Right ventricle myocardium superior (tissue), 1 donor: ENCODE results near the gene TENM4. TPM values are rescaled to one million over a fixed set of nuclear protein-coding genes. Genes with fewer than 3 reads are reported as not detected.
A peak's percentile ranks its signal among the peaks of the same experiment; 100 is the strongest.
"Not testable (repeated sequence)": the region's sequence is repeated elsewhere in the genome, so short reads cannot be mapped to it uniquely, and the experiment has no call there.

ENCODE experiments used
- ATAC-seq: fragments of 200-7000 bp; cut with Tn5 transposase; one replicate; pipeline ENCODE4 v1.9.1; 2020; ENCODE audit warnings: mild to moderate bottlenecking; ENCODE audit not compliant: poor library complexity
- DNase-seq: peaks from one replicate; pipeline ENCODE4 v3.0.0-alpha.2; 2020
- intact Hi-C: fragments of 100-400 bp; cut with DNase I; formaldehyde crosslinking; loops from one replicate; pipeline ENCODE4 v1.11.2; 2022
- total RNA-seq: library from RNA; stranded (reverse); fragmentation: NEBNext Ultra II Directional; extraction: Animal tissue kit (Norgen Biotek cat#: 25700); gene quantifications from one replicate; pipeline ENCODE4 v1.2.1, GENCODE V29; 2021
- donor health status: DM: no; HTN: yes; CAD: no; lungs with severe emphysema.

Gene TENM4
- total RNA-seq, 1 donor from 2014 or later: 0.81 TPM

DNA sequence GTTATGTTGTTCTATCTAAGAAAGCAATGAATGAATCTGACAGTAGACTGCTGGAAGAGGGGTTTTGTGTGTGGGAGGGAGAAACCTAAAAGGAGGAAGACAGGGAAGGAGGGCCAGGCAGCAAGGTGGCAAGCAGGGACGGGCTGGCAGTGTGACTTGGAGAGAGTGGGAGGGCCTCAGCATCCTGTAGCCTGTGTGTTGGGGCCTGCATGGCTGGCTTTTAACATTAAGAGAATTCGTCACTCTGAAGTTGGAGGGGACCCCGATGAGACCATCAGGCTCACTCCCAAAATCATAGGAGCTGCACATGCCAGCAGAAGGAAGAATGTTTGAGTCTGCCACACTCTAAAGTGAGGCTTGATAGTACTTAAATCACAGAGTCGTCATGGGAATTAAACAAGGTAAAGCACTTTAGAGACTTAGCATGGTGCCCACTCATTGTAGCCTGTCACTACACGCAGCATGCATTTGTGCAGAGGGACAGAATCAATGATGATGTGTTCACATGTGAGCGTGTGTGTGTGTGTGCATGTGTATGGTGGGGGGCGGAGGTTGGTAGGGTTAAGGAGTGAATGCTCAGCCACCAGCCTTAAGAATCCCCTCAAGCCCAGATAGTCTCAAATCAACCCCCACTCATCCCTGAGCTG lies 199.5 kb downstream of the TENM4 start:
- intact Hi-C loops: no loop called here
- ATAC-seq (no peak), DNase-seq (no peak)

DNA sequence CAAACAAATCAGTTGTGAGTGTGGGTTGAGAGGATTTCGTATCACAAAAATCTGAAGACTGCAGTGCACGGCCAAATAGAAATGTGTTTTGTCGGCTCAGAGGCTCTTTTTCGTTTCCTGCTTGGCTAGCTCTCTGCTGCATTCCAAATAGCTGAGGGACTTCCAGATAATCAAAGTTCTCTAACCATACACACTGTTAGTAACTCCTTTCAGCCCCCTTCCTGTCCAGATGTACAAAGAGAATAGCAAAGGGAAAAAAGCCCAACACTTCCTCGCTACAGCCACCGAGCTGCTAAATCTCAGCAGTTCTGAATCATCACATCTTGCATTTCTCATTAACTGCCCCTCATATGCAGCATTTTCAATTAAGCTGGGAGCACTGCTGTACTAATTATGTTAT lies 203.1 kb downstream of the TENM4 start:
- DNase-seq (no peak), ATAC-seq (peak; percentile 76)
- intact Hi-C loops: no loop called here

DNA sequence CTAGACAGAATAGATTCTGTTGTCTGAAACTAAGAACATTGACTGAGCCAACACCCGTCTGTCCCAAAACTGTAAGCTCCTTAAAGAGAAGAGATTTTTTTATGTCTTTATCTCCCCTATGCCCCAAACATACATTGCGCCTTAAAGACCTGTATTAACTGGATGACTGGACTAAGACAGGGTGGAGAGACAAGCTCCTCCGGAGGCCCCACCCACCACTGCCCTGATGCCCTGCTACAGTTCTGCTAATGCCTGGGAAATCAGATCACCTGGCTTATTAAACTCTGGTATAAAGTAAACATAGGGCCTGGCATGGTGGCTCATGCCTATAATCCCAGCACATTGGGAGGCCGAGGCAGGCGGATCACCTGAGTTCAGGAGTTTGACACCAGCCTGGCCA lies 203.7 kb downstream of the TENM4 start:
- no peak for DNase-seq
- intact Hi-C loops: no loop called here
- no peak for ATAC-seq

DNA sequence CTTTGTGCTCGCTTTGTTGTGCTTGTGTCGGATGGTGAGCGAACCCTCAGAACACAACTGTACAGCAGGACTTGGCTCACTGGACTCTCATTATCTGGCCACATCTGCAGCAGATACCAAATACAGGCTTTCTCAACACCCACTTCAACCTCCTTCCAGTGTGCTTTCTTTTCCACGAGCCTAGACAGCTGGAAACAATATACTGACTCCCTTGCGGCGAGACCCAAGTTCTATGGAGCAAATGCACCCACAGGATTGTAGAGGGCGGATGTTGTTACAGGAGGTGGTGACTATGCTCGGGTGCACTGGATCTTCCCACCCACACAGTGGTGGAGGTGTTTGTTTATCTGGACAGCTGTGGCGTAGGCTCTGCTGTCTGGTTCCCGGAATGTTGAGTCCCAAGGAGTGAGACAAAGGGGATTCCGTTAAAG lies 204.3 kb downstream of the TENM4 start:
- peak; percentile 64 for ATAC-seq
- DNase-seq: no peak
- intact Hi-C loops: no loop called here

DNA sequence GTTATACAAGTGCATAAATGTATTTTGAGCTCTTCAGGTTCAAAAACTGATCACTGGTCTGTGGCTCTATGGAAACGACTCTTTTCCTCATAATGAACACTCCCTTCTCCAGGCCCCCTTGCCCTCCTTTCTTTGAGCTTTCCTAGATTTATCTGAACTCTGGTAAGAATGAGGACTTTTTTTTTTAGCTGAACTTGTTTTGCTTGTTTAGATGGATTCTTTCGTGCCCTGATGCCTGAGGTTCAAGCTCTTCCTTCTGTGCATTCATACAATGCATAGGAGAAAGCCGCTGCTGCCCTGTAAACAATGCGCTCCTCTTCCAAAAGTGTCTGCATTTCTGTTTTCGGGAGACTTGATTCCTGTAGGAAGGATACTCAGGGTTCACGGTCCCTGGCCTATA lies 205.1 kb downstream of the TENM4 start:
- ATAC-seq (no peak), DNase-seq (no peak)
- intact Hi-C loops: no loop called here

DNA sequence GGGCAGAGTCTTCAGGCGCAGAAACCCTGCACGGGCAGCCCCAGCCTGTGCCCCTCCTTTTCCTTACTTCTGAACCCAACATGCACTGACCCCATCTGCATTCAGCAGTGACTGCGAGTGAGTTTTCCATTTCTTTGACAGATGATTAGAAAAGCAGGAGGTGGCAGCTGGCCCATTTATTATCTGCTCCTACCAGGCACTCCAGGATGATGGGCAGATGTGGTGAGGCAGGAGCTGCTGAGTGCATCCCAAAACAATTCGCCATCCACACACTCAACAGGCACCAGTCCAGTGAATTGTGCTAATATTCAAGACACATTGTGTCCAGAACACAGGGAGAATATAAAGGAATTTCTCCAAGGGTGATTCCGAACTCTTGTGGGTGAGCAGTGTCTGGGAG lies 208.5 kb downstream of the TENM4 start:
- no peak for DNase-seq
- no peak for ATAC-seq
- intact Hi-C loops: no loop called here

DNA sequence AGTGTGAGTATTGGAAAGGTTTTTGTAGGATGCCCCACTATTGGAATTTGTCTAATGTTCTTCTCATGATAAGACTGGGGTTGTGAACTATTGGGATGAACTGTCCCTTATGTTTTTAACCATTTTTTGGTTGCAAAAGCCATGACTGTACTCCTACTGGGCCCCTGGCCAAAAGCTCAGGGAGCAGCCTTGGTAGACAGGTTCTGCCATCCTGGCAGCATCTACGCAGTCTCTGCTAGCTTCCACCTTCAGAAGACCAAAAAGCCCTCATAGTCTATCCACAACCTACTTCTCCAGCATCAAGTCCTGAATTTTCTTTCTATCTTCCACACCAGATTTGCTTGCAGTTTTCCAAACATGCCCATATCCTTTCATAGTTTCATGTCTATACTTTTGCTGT lies 211.8 kb downstream of the TENM4 start:
- intact Hi-C loops: no loop called here
- ATAC-seq (no peak), DNase-seq (no peak)

DNA sequence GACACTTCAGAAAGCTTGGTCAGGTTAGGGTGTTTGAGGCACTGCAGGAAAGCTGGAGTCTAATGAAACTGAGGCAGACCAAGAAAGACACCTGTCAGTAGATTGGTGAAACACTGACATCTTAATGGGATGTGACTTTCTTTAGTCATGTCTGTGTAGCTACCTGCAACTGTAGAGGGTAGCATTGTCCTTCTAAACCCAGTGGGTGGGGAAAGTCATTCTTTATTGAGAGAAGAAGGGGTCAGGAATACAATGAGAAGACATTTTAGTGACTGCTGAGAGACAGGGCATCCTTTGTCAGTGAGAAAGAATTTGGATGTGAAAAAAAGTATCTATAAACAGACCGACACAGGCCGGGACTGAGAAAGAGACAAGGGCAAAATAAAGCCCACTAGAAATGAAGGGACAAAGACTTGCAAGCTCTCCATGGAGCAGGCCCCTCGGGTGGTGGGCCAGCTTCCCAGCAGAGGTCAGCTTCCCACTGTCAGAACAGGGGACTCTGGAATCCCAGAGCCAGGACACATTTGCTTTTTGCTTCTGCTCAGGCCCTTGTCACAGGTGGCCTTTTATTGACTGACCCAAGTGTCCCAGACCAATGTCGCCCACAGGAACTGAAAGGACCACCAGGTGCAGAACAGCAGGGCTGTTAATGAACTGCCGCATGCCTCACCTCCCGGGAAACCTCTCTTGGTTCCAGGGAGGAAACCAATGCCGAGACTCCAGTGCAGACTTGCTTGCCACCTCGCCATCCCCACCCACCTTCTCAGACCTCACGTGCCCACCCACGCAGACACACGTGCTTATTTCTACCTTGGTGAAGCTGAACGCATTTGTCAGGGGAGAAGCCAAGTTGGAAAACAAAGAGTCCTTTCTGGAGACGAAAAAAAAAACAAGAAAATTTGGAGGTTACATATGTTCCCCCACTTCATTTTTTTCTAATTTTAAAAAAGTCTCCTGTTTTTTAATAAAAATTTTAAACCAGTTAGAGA lies 212.8 kb downstream of the TENM4 start:
- intact Hi-C loops: no loop called here
- ATAC-seq: no peak
- DNase-seq: no peak

DNA sequence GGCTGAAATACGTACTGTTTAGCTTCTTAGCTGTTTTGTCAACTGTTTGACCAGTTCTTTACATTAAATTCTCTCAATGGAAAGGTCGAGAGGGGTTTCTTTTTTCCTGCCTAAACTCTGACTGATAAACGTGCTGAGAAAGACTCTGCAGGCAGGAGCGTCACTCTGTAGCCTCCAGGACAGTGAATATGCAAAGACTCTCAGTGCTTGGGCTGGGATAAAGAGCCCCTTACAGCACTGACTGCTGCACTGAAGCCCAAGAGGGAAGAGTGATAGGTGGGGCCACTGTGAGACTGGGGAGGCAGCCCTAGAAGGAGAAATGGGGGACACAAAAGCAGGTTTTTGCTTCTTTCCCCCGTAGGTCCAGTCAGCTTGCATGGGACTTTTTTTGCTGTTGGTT lies 213.5 kb downstream of the TENM4 start:
- ATAC-seq (no peak), DNase-seq (no peak)

DNA sequence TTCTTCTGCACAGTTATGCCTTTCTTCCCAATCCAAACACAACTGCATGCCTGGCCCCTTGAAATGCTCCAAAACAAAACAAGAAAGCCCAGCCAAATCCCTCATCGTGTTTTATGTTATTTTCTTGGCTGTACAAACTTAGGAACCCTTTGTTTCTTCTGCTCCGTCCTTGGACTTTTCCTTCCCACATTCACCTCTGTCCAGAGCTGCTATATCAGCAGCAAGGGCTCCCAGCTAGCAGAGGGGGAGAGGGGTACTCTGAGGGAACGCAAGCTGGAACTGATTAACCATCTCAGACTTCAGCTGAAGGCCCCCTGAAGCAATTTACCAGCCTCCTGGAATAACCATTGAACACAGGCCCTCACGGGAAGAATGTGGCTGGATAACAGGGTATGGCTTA lies 214.7 kb downstream of the TENM4 start:
- intact Hi-C loops: no loop called here
- no peak for ATAC-seq
- DNase-seq: no peak

More for the DNA sequence above, 213.5 kb downstream of the TENM4 start:
- intact Hi-C loops: no loop called here

DNA sequence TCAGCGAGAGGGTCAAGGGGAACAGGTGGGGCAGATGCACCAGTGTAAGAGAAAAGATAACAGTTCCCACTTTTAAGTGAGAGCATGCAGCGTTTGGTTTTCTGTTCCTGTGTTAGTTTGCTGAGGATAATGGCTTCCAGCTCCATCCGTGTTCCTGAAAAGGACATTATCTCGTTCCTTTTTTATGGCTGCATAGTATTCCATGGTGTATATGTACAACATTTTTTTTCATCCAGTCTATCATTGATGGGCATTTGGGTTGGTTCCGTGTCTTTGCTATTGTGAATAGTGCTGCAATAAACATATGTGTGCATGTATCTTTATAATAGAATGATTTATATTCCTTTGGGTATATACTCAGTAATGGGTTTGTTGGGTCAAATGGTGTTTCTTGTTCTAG lies 218.7 kb downstream of the TENM4 start:
- not testable (repeated sequence) for ATAC-seq

DNA sequence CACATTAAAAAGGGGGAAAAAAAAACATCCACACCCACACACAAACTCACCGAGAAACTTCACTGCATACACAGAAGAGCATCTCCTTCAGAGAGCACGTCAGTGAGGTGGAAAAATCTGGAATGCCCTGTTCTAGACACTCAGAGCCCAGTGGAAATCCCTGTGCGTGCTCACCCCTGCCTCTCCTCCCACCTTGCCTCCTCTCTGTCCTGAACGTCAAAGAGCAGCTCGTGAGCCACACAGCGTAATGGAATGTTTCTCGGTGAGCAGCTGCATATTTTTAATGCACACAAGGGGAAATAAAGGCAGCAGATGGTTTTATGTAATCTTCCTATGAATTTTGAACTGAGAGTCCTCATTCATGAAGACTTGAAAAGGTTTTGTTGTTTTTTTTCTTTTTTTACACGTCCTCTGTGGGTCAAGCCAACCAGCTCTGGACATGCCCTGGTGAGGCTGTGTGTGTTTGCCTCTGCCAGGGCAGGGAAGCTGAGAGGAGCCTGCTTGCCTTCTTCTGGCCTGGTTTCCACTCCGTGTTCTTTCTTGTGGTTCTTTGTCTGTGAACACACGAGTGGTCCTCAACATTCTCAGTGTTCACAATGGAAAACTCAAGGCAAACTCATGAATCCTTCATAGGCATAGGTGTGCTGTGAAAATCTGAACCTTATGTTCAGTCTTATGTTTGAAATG lies 219.2 kb downstream of the TENM4 start:
- DNase-seq: no peak
- intact Hi-C loops: no loop called here
- ATAC-seq: no peak

More for the DNA sequence above, 218.7 kb downstream of the TENM4 start:
- DNase-seq, intact Hi-C loops: not testable (repeated sequence)

DNA sequence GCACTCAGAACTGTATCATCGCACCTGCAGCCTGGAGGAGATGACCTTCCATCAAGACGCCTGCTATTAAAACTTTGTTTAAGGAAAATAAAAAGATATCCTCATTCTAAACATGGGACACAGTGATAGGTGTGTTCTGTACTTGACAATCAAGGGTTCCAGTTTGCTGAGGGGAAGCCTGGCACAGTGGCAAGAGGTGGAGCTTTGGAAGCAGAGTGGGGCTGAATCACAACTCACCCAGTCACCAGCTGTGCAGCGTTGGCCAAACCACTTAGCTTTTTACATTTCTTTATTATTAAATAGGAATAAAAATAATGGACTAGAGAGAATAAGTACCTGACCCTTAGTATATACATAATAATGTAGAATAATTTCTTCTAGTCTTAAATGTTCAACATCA lies 220.7 kb downstream of the TENM4 start:
- no peak for DNase-seq
- intact Hi-C loops: no loop called here
- no peak for ATAC-seq

DNA sequence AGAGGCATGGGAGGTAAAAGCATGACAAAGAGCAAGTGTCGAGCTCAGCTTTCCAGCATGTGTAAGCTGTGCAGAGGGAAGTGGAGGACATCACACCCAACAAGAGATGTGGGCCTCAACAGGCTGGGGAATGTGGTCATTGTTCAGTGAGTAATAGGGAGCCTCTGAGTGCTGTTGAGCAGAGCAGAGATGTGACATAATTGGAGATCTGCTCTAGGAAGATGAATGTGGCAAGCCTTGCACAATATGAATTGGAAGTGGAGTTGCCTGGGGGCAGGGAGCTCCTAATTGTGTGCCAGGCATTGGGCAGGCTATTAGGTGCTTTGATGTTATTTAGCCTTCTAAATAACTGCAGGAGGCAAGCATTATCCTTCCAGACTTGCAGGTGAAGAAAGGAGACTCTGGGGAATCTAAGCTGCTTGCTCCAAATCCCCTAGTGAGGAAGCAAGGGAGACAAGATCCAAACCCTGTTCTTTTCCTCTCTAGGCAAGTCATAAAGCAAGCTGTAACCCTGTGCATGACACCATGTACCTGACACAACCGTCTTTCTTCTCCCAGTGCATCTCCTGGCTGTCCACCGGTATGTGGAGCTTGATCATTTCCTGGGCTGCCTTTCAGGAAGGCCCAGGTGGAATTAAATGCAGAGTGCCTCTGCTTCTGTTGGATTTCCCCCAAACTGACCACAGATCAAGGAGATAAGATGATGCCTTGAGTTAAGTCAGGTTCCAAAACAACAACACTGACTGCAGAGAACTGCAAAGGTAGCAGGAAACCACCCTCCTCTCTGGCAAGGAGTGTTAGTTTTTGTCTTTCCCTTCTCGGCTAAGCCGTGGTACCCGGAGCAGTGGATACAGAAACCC lies 221.4 kb downstream of the TENM4 start:
- intact Hi-C loops: no loop called here
- DNase-seq (no peak), ATAC-seq (no peak)

DNA sequence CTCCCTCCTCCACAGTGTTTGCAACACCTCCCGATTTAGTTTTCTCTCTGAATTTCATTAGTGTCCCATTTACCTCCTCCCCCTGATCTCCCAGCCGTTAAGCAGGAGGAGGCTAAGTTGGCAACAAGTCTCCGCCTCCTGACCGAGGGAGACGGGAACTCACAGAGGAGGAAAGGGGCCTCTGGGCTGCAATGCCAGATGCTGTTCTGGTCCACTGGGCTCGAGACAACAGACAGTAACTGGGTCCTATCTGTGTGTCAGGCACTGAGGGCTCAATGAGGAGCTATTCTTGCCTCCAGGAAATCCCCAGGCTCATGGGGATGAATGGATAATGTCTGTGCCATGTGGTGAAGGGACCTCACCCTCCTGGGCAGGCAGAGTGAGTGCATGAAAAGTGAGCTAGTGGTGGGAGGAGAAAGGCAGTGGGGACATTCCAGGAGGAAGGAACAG lies 228.1 kb downstream of the TENM4 start:
- DNase-seq (no peak), ATAC-seq (no peak)
- intact Hi-C loops: no loop called here

DNA sequence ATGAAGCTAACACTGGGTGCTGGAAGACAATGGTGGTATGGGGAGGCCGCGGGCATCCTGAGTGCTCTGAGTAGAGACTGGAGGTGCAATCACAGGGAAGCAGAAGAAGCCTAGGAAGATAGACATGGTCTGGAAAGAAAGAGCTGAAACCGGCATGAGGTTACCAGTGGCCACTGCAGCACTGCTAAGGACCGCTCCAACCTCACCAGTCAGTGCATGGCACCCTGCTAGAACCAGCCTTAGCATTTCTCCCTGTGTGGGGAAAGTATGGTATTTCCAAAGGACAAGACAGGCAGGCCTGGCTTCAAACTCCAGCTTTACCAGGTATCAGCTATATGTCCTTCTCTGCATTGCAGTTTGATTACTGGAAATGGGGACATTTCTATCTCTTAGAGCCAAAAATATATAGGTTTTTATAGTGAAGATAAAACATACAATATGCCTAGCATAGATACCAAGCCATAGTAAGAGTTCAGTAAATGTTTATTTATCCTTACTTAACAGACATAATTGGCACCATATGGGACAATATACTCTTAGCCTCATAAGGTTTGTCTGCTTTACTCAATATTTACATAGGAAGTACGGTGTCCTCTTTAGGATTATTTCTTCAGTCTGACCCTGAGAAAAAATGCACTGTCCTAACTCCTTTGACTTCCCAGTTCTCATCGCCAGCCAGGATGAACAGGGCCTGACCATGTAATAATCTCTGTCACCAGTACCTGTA lies 231.1 kb downstream of the TENM4 start:
- ATAC-seq: no peak
- intact Hi-C loops: no loop called here
- no peak for DNase-seq

DNA sequence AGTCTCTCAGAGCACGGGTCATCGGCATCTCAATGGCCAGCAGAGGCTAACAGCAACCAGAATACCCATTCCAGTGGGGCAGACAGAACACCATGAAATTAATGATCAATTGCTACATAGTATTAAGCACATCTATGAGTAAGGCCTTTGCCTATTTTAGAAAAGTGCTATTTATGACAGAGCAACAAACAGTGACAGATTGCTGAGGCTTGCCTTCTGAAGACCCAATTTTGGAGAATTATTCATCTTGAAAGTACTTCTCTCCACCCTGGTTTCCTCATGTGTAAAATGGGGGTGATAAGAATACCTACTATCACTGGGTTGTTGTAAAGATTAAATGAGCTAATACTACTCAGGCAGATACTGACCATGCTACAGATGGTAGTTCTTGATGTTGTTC lies 232.7 kb downstream of the TENM4 start:
- ATAC-seq (no peak), DNase-seq (no peak)
- intact Hi-C loops: no loop called here

DNA sequence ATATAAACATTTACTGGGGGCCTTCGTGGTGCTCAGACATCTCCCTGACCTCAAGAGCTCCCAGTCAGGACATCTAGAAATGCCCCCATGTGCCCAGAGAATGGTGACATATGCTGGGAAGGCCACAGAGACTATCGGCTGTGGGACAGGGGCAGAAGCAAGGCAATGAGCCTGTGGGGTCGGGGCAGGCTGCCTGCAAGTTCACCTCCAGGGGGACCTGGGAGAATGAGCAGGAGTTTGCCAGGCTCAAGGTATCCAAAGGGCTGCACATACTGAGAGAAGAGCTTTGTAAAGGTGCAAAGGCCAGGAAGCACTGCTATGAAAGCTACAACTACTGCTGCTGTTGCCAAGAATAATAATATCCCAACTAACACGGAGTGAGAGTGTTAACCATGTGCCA lies 233.9 kb downstream of the TENM4 start:
- ATAC-seq (no peak), DNase-seq (no peak)
- intact Hi-C loops: no loop called here
